H9 (cell line): ENCODE data around the gene ZNF423. TPM values are rescaled to one million over a fixed set of nuclear protein-coding genes. Genes with fewer than 3 reads are reported as not detected.

Experiments
- DNase-seq: peaks from one replicate; pipeline ENCODE4 v3.0.0-alpha.2; 2017
- H2AFZ ChIP-seq: one replicate; pipeline ENCODE4 v1.6.1; 2013; ENCODE audit warnings: mild to moderate bottlenecking, low read length, control low read depth, moderate library complexity
- H2AK5ac ChIP-seq: 2 replicates; pipeline ENCODE4 v1.6.1; 2013; ENCODE audit warnings: low read length, control low read depth, mixed read lengths; ENCODE audit not compliant: insufficient read length
- H2BK120ac ChIP-seq: one replicate; pipeline ENCODE4 v1.6.1; 2013; ENCODE audit warnings: low read depth, mild to moderate bottlenecking, low read length, control low read depth, inconsistent platforms; ENCODE audit not compliant: poor library complexity, severe bottlenecking
- H2BK12ac ChIP-seq: 2 replicates; pipeline ENCODE4 v1.6.1; 2013; ENCODE audit warnings: low read length, control low read depth, mixed read lengths, low read depth; ENCODE audit not compliant: insufficient read length
- H2BK15ac ChIP-seq: 2 replicates; pipeline ENCODE4 v1.6.1; 2013; ENCODE audit warnings: low read depth, low read length, control low read depth
- H2BK20ac ChIP-seq: one replicate; pipeline ENCODE4 v1.6.1; 2013; ENCODE audit warnings: low read depth, mild to moderate bottlenecking, low read length, control low read depth, inconsistent platforms; ENCODE audit not compliant: poor library complexity, severe bottlenecking
- H2BK5ac ChIP-seq: 2 replicates; pipeline ENCODE4 v1.6.1; 2013; ENCODE audit warnings: low read length, control low read depth, mixed read lengths; ENCODE audit not compliant: insufficient read length
- H3K14ac ChIP-seq: 2 replicates; pipeline ENCODE4 v1.6.1; 2013; ENCODE audit warnings: low read length, control low read depth; ENCODE audit not compliant: insufficient read depth
- H3K18ac ChIP-seq: 2 replicates; pipeline ENCODE4 v1.6.1; 2013; ENCODE audit warnings: low read depth, mild to moderate bottlenecking, mixed read lengths, low read length, control low read depth; ENCODE audit not compliant: insufficient read length
- H3K23ac ChIP-seq: 2 replicates; pipeline ENCODE4 v1.6.1; 2013; ENCODE audit warnings: low read length, control low read depth, mixed read lengths, low read depth; ENCODE audit not compliant: insufficient read length
- H3K23me2 ChIP-seq: 2 replicates; pipeline ENCODE4 v1.6.1; 2013; ENCODE audit warnings: low read depth, mild to moderate bottlenecking, mixed read lengths, low read length, control low read depth; ENCODE audit not compliant: insufficient read length, poor library complexity, severe bottlenecking
- H3K27ac ChIP-seq: 2 replicates; pipeline ENCODE4 v1.5.1; 2013; ENCODE audit warnings: low read length, control low read depth, mixed read lengths, low read depth; ENCODE audit not compliant: insufficient read length
- H3K27me3 ChIP-seq: 2 replicates; pipeline ENCODE4 v1.6.1; 2013; ENCODE audit warnings: low read length, control low read depth, inconsistent platforms; ENCODE audit not compliant: insufficient read depth
- H3K4ac ChIP-seq: 2 replicates; pipeline ENCODE4 v1.6.1; 2013; ENCODE audit warnings: low read depth, mild to moderate bottlenecking, control low read depth, inconsistent platforms, low read length, moderate library complexity
- H3K4me1 ChIP-seq: 2 replicates; pipeline ENCODE4 v1.6.1; 2013; ENCODE audit warnings: low read length, control low read depth, inconsistent platforms; ENCODE audit not compliant: insufficient read depth
- H3K4me2 ChIP-seq: 2 replicates; pipeline ENCODE4 v1.6.1; 2013; ENCODE audit warnings: low read length, control low read depth, mixed read lengths; ENCODE audit not compliant: insufficient read length, insufficient read depth
- H3K56ac ChIP-seq: 2 replicates; pipeline ENCODE4 v1.6.1; 2013; ENCODE audit warnings: low read depth, mild to moderate bottlenecking, mixed read lengths, low read length, control low read depth; ENCODE audit not compliant: insufficient read length
- H3K79me1 ChIP-seq: 2 replicates; pipeline ENCODE4 v1.6.1; 2013; ENCODE audit warnings: low read depth, mild to moderate bottlenecking, moderate library complexity, low read length, control low read depth, inconsistent platforms; ENCODE audit not compliant: insufficient read depth, poor library complexity, severe bottlenecking
- H3K79me2 ChIP-seq: 2 replicates; pipeline ENCODE4 v1.6.1; 2013; ENCODE audit warnings: low read length, control low read depth, inconsistent platforms; ENCODE audit not compliant: insufficient read depth
- H3K9ac ChIP-seq: 2 replicates; pipeline ENCODE4 v1.6.1; 2013; ENCODE audit warnings: low read length, control low read depth, mixed read lengths; ENCODE audit not compliant: insufficient read length; ENCODE audit errors: extremely low read depth
- H3K9me3 ChIP-seq: one replicate; pipeline ENCODE4 v1.6.1; 2013; ENCODE audit warnings: low read depth, low read length, inconsistent platforms; ENCODE audit not compliant: control insufficient read depth
- H3T11ph ChIP-seq: one replicate; pipeline ENCODE4 v1.6.1; 2013; ENCODE audit warnings: mild to moderate bottlenecking, low read length, control low read depth, inconsistent platforms
- H4K20me1 ChIP-seq: one replicate; pipeline ENCODE4 v1.6.1; 2013; ENCODE audit not compliant: control insufficient read depth, insufficient read length, insufficient read depth
- H4K5ac ChIP-seq: 2 replicates; pipeline ENCODE4 v1.6.1; 2013; ENCODE audit warnings: low read depth, mild to moderate bottlenecking, mixed read lengths, low read length, control low read depth; ENCODE audit not compliant: insufficient read length
- H4K8ac ChIP-seq: replicated peaks from 2 replicates; pipeline ENCODE4 v1.6.1; 2013; ENCODE audit warnings: low read length, control low read depth, mixed read lengths, low read depth; ENCODE audit not compliant: insufficient read length
- H4K91ac ChIP-seq: 2 replicates; pipeline ENCODE4 v1.6.1; 2013; ENCODE audit warnings: low read depth, mild to moderate bottlenecking, moderate library complexity, mixed read lengths, low read length, control low read depth; ENCODE audit not compliant: insufficient read length
- H3K27ac Mint-ChIP-seq, 3 experiments: 2 replicates in 2 of 3; 3 replicates in 1 of 3; pipeline ENCODE4 v1.8.0; 2020 to 2021; ENCODE audit warnings: mixed read lengths in 3 of 3, mild to moderate bottlenecking in 1 of 3, moderate library complexity in 1 of 3
- H3K27me3 Mint-ChIP-seq: 2 replicates; pipeline ENCODE4 v1.8.0; 2021; ENCODE audit warnings: low read depth, mild to moderate bottlenecking, moderate library complexity, mixed read lengths
- H3K36me3 Mint-ChIP-seq, 3 experiments: 2 replicates in 2 of 3; 3 replicates in 1 of 3; pipeline ENCODE4 v1.8.0; 2020 to 2021; ENCODE audit warnings: low read depth in 3 of 3, mixed read lengths in 3 of 3; ENCODE audit not compliant: insufficient read depth in 1 of 3
- H3K4me1 Mint-ChIP-seq, 2 experiments: 2 replicates each; pipeline ENCODE4 v1.8.0; 2020; ENCODE audit warnings: mixed read lengths in 2 of 2
- H3K4me3 Mint-ChIP-seq, 2 experiments: 2 replicates in 1 of 2; 3 replicates in 1 of 2; pipeline ENCODE4 v1.8.0; 2020 to 2021; ENCODE audit warnings: mild to moderate bottlenecking in 2 of 2, mixed read lengths in 2 of 2, moderate library complexity in 1 of 2
- H3K9me3 Mint-ChIP-seq, 2 experiments: 2 replicates in 1 of 2; 3 replicates in 1 of 2; pipeline ENCODE4 v1.8.0; 2020; ENCODE audit warnings: mild to moderate bottlenecking in 2 of 2, mixed read lengths in 2 of 2, moderate library complexity in 1 of 2
- CTCF ChIP-seq: fragments of 200-600 bp; sonication (generic); conservative IDR thresholded peaks from 3 replicates; pipeline ENCODE4 v1.8.0; 2021; ENCODE audit warnings: antibody characterized with exemption, mild to moderate bottlenecking
- WGBS: extraction: QIAGEN DNeasy Blood & Tissue Kit; methylation state at CpG from one replicate; pipeline ENCODE4 v1.1.7; 2013; ENCODE audit warnings: missing lambda C conversion rate, low lambda C conversion rate, mixed read lengths; ENCODE audit not compliant: insufficient read length; ENCODE audit errors: extremely low coverage; 5-methylcytosine and 5-hydroxymethylcytosine counted together
- total RNA-seq: library from RNA; stranded (reverse); gene quantifications from 2 replicates; pipeline ENCODE4 v1.2.1, GENCODE V29; 2021

Gene ZNF423
- total RNA-seq, 1 experiment from 2014 or later, result 51.5 TPM

GRCh38 chr16:49867234-49867633, 11.3 kb upstream of the ZNF423 start:
- H4K5ac ChIP-seq, result no peak overlapping the region
- H3K79me2 ChIP-seq, result no peaks in the 10 kb centered on the region
- no peak overlapping the region for H3K18ac ChIP-seq
- H3K79me1 ChIP-seq, result no peaks in the 10 kb centered on the region
- H3K4ac ChIP-seq, result no peak overlapping the region
- no peak for DNase-seq
- no peak overlapping the region for H2BK5ac ChIP-seq
- no peaks in the 10 kb centered on the region for H4K20me1 ChIP-seq
- peaks cover 8% of the 10 kb centered on the region for H3K4me1 ChIP-seq
- H3T11ph ChIP-seq, result no peak overlapping the region
- no peak overlapping the region for H3K27ac ChIP-seq
- Mint-ChIP-seq H3K4me3 (no peak overlapping the region), H3K36me3 (no peaks in the 10 kb centered on the region), H3K4me1 (peaks cover 33 to 34% of the 10 kb centered on the region in 2 experiments), H3K27me3 (peaks cover 69% of the 10 kb centered on the region), H3K9me3 (no peaks in the 10 kb centered on the region; a peak in 2 of 5 replicates), H3K27ac (no peak overlapping the region)
- H3K56ac ChIP-seq, result no peak overlapping the region
- H2BK120ac ChIP-seq, result no peak overlapping the region
- no peak overlapping the region for H3K4me2 ChIP-seq
- no peak overlapping the region for H2BK15ac ChIP-seq
- H3K23ac ChIP-seq, result no peak overlapping the region
- no peak overlapping the region for H2BK12ac ChIP-seq
- no peak overlapping the region for H2BK20ac ChIP-seq
- H4K91ac ChIP-seq, result no peak overlapping the region
- H4K8ac ChIP-seq, result no peak overlapping the region
- no peaks in the 10 kb centered on the region; the same call in 1 of the 2 replicates for H3K27me3 ChIP-seq
- no peak overlapping the region for H3K14ac ChIP-seq
- no peak overlapping the region for H2AFZ ChIP-seq
- no peak for TF ChIP-seq CTCF
- no peak overlapping the region for H3K9ac ChIP-seq
- H3K23me2 ChIP-seq, result no peaks in the 10 kb centered on the region
- WGBS, result no CpG with 5 or more reads among the region's 2 CpGs
- no peaks in the 10 kb centered on the region for H3K9me3 ChIP-seq
- H2AK5ac ChIP-seq, result no peak overlapping the region
